Aorta (tissue), 5 donors: ENCODE results near the gene MALSU1. TPM values are rescaled to one million over a fixed set of nuclear protein-coding genes. Genes with fewer than 3 reads are reported as not detected.

Experiments
- ATAC-seq: fragments of 200-7000 bp; cut with Tn5 transposase; one replicate; pipeline ENCODE4 v1.9.1; 2022; ENCODE audit warnings: moderate library complexity; ENCODE audit not compliant: low FRiP score
- DNase-seq, 2 donors: peaks; one replicate each; pipeline ENCODE4 v3.0.0-alpha.2; 2020
- H3K27ac ChIP-seq, 2 donors: one replicate each; pipeline ENCODE4 v1.5.1; 2013; ENCODE audit warnings: low read length in 2 of 2, mild to moderate bottlenecking in 2 of 2, moderate library complexity in 2 of 2, control low read depth in 1 of 2, inconsistent platforms in 1 of 2, low read depth in 1 of 2
- H3K27me3 ChIP-seq, 2 donors: one replicate each; pipeline ENCODE4 v1.6.1; 2013; ENCODE audit warnings: control low read depth in 1 of 2, low read length in 1 of 2, mild to moderate bottlenecking in 1 of 2, moderate library complexity in 1 of 2; ENCODE audit not compliant: insufficient read depth in 2 of 2, control insufficient read depth in 1 of 2
- H3K36me3 ChIP-seq, 2 donors: one replicate each; pipeline ENCODE4 v1.6.1; 2013; ENCODE audit warnings: control low read depth in 1 of 2, low read length in 1 of 2, mild to moderate bottlenecking in 1 of 2; ENCODE audit not compliant: insufficient read depth in 2 of 2, control insufficient read depth in 1 of 2
- H3K4me1 ChIP-seq, 2 donors: one replicate each; pipeline ENCODE4 v1.6.1; 2013; ENCODE audit warnings: low read length in 2 of 2, control low read depth in 1 of 2, mild to moderate bottlenecking in 1 of 2, moderate library complexity in 1 of 2; ENCODE audit not compliant: insufficient read depth in 2 of 2, control insufficient read depth in 1 of 2
- H3K4me3 ChIP-seq, 2 donors: one replicate each; pipeline ENCODE4 v1.5.1; 2013; ENCODE audit warnings: low read length in 2 of 2, control low read depth in 1 of 2, mild to moderate bottlenecking in 1 of 2
- H3K9me3 ChIP-seq: one replicate; pipeline ENCODE4 v1.6.1; 2013; ENCODE audit warnings: mild to moderate bottlenecking, low read length; ENCODE audit not compliant: control insufficient read depth
- whole genome bisulfite sequencing, 2 donors: extraction: QIAGEN DNeasy Blood & Tissue Kit; methylation state at CpG; one replicate each; pipeline ENCODE4 v1.1.7; 2013; 5-methylcytosine and 5-hydroxymethylcytosine counted together
- intact Hi-C, 2 donors: fragments of 100-400 bp; cut with DNase I; formaldehyde crosslinking; loops; one replicate each; pipeline versions ENCODE4 v1.14.2 to v1.15.0; 2022
- polyA plus RNA-seq, 2 donors: library from polyadenylated mRNA; stranded (reverse); fragments of 200-250 nt; gene quantifications; one replicate each; pipeline ENCODE4 v1.2.3, GENCODE V29; 2013
- total RNA-seq, 2 donors: library from RNA; stranded (reverse); fragmentation: NEBNext Ultra II Directional; extraction: Animal tissue kit (Norgen Biotek cat#: 25700); gene quantifications; one replicate each; pipeline ENCODE4 v1.2.1, GENCODE V29; 2021
- donor health status: healthy with polysubstance abuse.
- donor health status: Bipolar disorder and iron deficiency.
- donor health status: DM: no; HTN: no; CAD: no.
- donor health status: DM: no; HTN: no; CAD: no.
- donor health status: DM: yes; HTN: yes; CAD: no.

MALSU1 gene
- total and polyA plus RNA-seq, 4 donors, result 26.4 to 43.4 (median 36.8) TPM

DNA sequence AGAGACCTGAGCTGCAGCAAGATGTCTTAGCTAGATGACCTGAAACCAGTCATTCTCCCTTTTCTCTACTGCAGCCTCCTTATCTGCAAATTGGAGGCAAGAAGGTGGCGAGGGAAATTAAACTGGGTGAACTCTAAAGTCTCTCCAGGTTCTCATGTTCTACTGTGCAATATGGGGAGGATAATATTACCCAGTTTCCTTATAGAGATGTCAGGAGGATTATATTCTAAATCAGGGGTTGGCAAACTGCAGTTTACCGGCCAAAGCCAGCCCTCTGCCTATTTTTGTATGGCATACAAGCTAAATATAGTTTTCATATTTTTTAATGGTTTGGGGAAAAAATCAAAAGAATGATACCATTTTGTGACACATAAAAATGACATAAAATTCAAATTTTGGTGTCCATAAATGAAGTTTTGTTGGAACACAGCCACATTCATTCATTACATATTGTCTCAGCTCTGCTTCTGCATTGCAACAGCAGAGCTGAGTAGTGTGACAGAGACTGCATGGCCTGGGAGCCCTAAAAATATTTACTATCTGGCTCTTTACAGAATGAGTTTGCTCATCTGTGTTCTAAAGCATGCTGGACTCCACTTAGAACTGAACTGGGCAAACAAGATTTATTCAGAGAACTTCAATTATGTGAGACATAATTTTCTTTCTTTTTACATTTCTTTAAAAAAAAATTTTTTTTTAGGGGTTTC, 19.2 kb upstream of the MALSU1 start:
- no peaks in the 10 kb centered on the region for H3K36me3 ChIP-seq
- no peak overlapping the region for H3K27ac ChIP-seq
- ATAC-seq (no peak), DNase-seq (no peak)
- WGBS, 2 donors, result 87 to 92% methylated on average over 2 of the region's 2 CpGs
- intact Hi-C loops, result no loop called here
- no peaks in the 10 kb centered on the region for H3K27me3 ChIP-seq
- no peaks in the 10 kb centered on the region for H3K4me1 ChIP-seq
- no peaks in the 10 kb centered on the region for H3K9me3 ChIP-seq
- no peak overlapping the region for H3K4me3 ChIP-seq

DNA sequence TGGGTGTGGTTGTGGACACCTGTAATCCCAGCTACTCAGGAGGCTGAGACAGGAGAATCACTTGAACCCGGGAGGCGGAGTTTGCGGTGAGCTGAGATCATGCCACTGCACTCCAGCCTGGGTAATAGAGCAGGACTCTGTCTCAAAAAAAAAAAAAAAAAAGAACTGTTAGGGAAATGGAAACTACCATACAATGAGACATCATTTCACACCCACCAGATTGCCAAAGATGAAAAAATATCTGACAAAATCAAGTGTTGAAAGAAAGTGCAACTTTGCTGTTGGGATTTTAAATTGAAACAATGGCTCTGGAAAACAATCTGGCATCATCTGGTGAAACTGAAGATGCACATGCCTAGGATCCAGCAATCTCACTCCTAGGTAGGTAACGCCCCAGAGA, 16.1 kb upstream of the MALSU1 start:
- Histone ChIP-seq H3K9me3 (no peaks in the 10 kb centered on the region), H3K4me1 (no peaks in the 10 kb centered on the region), H3K36me3 (no peaks in the 10 kb centered on the region), H3K27ac (no peak overlapping the region), H3K27me3 (no peaks in the 10 kb centered on the region), H3K4me3 (no peak overlapping the region)
- DNase-seq (no peak), ATAC-seq (no peak)
- WGBS, 2 donors, result 95 to 96% methylated on average over 4 of the region's 4 CpGs
- intact Hi-C loops, result no loop called here

DNA sequence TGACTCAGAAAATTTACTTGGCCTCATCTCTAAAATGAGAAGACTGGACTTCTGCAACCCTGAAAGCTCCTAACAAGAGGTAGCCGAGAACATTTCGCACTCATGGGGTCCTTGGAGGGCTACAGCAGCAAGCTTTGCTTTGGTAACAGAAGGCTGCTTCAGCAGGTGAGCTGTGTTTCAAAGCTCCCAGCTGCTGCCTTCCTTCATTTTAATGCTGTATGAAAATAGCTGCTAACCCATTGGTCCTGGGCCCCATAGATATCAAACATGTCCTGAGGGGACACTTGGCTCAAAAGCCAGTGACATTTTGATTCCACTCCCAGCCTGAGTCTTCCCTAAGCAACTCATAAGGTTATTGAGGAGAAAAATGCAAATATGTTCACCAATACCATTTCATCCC, 14.3 kb upstream of the MALSU1 start:
- 96 to 100% methylated on average over 2 of the region's 2 CpGs for WGBS, 2 donors
- intact Hi-C loops, result no loop called here
- Histone ChIP-seq H3K4me1 (no peaks in the 10 kb centered on the region), H3K9me3 (no peaks in the 10 kb centered on the region), H3K36me3 (no peaks in the 10 kb centered on the region), H3K27me3 (no peaks in the 10 kb centered on the region), H3K4me3 (no peak overlapping the region), H3K27ac (no peak overlapping the region)
- DNase-seq (no peak), ATAC-seq (no peak)

DNA sequence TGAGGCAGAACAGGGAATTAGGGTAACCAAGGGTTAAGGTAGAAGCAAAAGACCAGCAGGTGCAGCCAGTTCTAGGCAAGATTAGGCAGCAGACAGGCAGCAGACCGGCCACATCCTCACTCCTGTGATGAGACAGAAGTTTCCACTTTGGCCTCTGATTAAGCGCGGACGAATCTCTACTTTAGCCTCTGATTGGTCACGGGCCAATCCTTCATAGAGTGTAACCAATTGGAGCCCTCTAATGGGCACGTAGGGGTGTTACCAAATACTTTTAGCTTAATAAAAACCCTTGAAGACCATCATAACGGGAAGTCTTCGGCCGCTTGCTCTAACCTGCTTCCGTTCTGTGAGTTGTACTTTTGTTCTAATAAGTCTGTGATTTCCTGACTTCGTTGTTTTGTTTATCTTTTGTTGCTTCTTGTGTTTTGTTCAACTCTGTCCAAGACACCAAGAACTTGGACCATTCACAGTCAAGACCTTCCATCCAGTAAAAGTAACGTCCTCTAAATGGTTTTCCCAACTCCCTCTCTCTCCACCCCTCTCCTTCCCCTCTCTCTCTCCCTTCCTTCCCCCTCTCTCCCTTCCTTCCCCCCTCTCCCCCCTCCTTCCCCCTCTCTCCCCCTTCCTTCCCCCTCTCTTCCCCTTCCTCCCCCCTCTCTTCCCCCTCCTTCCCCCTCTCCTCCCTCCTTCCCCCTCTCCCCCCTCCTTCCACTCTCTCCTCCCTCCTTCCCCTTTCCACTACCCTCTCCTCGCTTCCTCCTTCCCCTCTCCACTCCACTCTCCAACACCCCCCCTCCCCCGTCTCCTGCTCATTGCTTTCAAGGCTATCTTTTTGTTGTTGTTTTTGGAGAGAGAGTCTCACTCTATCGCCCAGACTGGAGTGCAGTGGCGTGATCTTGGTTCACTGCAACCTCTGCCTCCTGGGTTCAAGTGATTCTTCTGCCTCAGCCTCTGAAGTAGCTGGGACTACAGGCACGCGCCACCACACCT, 13.2 kb upstream of the MALSU1 start:
- DNase-seq (no peak), ATAC-seq (no peak)
- Histone ChIP-seq H3K27me3 (no peaks in the 10 kb centered on the region), H3K4me3 (no peak overlapping the region), H3K27ac (no peak overlapping the region), H3K36me3 (no peaks in the 10 kb centered on the region), H3K4me1 (no peaks in the 10 kb centered on the region), H3K9me3 (no peaks in the 10 kb centered on the region)
- 75 to 81% methylated on average over 17 to 18 of the region's 18 CpGs for WGBS, 2 donors
- intact Hi-C loops, result no loop called here

DNA sequence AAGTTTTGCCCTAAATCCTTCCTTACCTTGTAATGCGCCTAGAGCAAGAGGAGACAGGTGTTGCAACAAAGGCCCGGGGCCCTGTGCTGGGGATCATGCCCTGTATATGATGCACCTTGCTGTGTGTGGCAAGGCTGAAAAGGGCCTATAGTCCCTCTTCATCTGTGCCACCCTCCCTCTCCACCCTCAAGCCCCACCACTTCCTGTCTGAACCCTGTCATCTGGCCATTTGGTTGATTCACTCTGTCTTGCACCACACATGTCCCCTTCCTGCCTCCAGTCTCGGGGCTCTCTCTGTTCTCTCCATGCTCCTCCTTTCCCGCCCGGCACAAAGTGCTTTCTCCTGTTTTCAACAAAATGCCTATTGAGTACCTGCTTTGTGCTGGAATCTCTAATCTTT, 11.5 kb upstream of the MALSU1 start:
- no peak overlapping the region for H3K27ac ChIP-seq
- intact Hi-C loops, result no loop called here
- no peaks in the 10 kb centered on the region for H3K9me3 ChIP-seq
- H3K4me1 ChIP-seq, result no peaks in the 10 kb centered on the region
- no peaks in the 10 kb centered on the region for H3K27me3 ChIP-seq
- no peak for ATAC-seq
- no peak for DNase-seq
- WGBS, 2 donors, result 93 to 94% methylated on average over 5 of the region's 5 CpGs
- H3K4me3 ChIP-seq, result no peak overlapping the region
- H3K36me3 ChIP-seq, result no peaks in the 10 kb centered on the region

DNA sequence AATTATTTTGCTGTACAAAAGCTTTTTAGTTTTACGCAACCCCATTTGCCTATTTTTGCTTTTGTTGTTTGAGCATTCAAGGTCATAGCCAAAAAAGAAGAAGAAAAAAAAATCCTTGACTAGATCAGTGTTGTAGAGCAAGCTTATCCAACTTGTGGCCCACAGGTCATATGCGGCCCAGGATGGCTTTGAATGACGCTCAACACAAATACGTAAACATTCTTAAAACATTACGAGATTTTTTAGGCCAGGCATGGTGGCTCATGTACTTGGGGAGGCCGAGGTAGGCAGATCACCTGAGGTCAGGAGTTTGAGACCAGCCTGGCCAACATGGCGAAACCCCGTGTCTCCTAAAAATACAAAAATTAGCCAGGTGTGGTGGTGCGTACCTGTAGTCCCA, 8.1 kb upstream of the MALSU1 start:
- Histone ChIP-seq H3K36me3 (no peaks in the 10 kb centered on the region), H3K27me3 (no peaks in the 10 kb centered on the region), H3K9me3 (no peaks in the 10 kb centered on the region), H3K4me3 (no peak overlapping the region), H3K4me1 (no peaks in the 10 kb centered on the region), H3K27ac (no peak overlapping the region)
- no peak for DNase-seq
- intact Hi-C loops, result no loop called here
- WGBS, 2 donors, result 91 to 94% methylated on average over 9 of the region's 9 CpGs
- no peak for ATAC-seq

DNA sequence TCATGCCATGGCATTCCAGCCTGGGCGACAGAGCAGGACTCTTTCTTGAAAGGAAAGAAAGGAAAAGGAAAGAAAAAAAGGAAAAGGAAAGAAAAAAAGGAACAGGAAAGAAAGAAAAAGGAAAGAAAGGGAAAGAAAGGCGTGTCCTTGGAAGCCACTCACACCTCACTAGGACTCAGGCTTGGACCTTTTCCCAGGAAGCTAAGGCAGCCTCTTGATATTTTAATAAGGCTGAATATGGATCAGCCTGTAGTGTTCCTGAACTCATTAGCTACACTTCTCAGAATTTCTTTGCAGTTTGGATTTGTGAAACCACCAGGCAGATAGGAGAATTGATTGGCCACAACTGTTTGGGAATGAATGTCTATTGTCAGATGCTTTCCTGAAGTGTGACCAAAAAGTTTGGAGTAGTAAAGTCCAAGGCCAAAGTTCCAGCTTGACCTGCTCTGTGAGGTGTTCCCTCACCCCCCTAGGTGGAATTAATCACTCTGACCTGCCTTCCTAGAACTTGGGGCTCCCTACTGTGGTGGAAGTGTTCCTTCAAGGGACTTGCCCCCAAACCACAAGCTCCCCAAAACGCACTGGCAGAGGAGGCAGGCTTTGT, 7.1 kb upstream of the MALSU1 start:
- H3K36me3 ChIP-seq, result no peaks in the 10 kb centered on the region
- H3K27me3 ChIP-seq, result no peaks in the 10 kb centered on the region
- intact Hi-C loops, result no loop called here
- H3K4me3 ChIP-seq, result no peak overlapping the region
- H3K9me3 ChIP-seq, result no peaks in the 10 kb centered on the region
- 72 to 73% methylated on average over 3 of the region's 3 CpGs for WGBS, 2 donors
- H3K27ac ChIP-seq, result no peak overlapping the region
- no peaks in the 10 kb centered on the region for H3K4me1 ChIP-seq
- DNase-seq (no peak), ATAC-seq (no peak)

DNA sequence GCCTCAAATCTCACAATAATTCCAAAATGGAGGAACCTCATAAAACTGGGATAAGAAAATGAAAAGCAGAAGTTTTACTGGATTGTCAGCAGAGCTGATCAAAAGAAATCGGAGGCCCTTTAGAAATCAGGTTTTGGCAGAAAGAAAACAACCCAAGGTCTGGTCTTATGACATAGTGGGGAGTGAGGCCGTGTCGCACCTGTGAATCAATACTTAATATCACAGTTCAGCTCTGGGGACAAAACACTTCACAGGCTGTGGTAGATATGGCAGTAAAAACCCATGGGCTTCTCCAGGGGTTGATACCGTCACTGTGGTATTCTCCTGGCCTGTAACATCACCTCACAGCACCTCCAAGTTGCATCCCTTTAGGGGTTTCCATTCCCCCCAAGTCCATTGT, 6.5 kb upstream of the MALSU1 start:
- intact Hi-C loops, result no loop called here
- ATAC-seq (no peak), DNase-seq (no peak)
- no peaks in the 10 kb centered on the region for H3K9me3 ChIP-seq
- H3K27me3 ChIP-seq, result no peaks in the 10 kb centered on the region
- 91 to 95% methylated on average over 4 of the region's 4 CpGs for WGBS, 2 donors
- no peaks in the 10 kb centered on the region for H3K36me3 ChIP-seq
- H3K4me3 ChIP-seq, result no peak overlapping the region
- no peaks in the 10 kb centered on the region for H3K4me1 ChIP-seq
- H3K27ac ChIP-seq, result no peak overlapping the region
